ENCODE results near the gene RPS29. TPM values are rescaled to one million over a fixed set of nuclear protein-coding genes. Genes with fewer than 3 reads are reported as not detected.

Gene RPS29
- total and polyA plus RNA-seq, 2 of the 13 experiments (the other 11 are each of a cell fraction or from before 2014, with no cell fraction given), result 4,303 to 8,215 TPM

DNA sequence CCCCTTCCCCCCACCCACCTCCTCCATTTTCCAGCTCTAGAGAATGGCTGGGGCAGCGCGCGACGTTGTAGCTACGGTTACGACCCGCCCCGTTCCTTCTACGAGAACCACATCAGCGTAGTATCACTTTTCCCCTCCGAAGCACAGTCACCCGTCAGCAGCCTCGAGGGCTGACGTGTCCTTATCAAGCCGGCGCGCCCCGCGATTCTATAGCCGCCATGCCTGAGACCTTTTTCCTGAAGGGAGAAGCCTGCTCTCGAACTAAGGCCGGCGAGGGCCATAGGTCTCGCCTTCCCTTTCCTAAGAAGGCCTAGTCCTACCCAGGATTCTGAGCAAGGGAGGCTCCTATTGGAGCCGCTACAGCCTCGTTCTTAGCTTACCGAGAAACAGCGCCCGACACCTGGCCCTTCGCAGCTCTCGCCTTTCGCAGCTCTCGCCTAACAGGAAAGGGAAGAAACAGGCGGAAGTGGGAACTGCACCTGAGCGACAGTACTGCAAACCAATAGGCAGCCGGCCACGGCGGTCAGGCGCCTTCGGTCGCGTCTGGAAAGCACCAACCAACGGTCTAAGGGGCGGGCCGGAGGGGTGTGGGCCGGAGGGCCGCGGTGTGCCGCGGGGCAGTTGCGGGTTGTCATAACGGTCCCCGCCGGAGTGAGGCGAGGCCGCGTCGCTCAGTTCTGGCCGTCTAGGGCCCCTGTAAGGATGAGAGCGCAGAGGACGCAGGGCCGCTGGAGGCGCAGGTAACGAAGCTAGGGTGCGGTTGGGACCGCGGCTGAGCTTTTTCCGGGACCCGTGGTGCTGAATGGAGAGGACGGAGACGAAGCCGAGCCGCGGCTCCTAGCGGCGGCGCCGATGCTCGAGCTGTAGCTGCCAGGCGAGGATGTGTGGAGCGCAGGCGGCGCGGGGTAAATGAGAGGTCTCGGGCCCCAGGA lies 34.3 kb upstream of the RPS29 start, which contains the start of the genes MGAT2 and RPL36AL (continued):
- TF ChIP-seq, protein P1, sequence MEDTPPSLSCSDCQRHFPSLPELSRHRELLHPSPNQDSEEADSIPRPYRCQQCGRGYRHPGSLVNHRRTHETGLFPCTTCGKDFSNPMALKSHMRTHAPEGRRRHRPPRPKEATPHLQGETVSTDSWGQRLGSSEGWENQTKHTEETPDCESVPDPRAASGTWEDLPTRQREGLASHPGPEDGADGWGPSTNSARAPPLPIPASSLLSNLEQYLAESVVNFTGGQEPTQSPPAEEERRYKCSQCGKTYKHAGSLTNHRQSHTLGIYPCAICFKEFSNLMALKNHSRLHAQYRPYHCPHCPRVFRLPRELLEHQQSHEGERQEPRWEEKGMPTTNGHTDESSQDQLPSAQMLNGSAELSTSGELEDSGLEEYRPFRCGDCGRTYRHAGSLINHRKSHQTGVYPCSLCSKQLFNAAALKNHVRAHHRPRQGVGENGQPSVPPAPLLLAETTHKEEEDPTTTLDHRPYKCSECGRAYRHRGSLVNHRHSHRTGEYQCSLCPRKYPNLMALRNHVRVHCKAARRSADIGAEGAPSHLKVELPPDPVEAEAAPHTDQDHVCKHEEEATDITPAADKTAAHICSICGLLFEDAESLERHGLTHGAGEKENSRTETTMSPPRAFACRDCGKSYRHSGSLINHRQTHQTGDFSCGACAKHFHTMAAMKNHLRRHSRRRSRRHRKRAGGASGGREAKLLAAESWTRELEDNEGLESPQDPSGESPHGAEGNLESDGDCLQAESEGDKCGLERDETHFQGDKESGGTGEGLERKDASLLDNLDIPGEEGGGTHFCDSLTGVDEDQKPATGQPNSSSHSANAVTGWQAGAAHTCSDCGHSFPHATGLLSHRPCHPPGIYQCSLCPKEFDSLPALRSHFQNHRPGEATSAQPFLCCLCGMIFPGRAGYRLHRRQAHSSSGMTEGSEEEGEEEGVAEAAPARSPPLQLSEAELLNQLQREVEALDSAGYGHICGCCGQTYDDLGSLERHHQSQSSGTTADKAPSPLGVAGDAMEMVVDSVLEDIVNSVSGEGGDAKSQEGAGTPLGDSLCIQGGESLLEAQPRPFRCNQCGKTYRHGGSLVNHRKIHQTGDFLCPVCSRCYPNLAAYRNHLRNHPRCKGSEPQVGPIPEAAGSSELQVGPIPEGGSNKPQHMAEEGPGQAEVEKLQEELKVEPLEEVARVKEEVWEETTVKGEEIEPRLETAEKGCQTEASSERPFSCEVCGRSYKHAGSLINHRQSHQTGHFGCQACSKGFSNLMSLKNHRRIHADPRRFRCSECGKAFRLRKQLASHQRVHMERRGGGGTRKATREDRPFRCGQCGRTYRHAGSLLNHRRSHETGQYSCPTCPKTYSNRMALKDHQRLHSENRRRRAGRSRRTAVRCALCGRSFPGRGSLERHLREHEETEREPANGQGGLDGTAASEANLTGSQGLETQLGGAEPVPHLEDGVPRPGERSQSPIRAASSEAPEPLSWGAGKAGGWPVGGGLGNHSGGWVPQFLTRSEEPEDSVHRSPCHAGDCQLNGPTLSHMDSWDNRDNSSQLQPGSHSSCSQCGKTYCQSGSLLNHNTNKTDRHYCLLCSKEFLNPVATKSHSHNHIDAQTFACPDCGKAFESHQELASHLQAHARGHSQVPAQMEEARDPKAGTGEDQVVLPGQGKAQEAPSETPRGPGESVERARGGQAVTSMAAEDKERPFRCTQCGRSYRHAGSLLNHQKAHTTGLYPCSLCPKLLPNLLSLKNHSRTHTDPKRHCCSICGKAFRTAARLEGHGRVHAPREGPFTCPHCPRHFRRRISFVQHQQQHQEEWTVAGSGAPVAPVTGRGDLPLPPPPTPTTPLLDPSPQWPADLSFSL (CRISPR knock-in tag; IDR thresholded peaks at IDR 0.05), result no peak
- TF ChIP-seq, protein P2, sequence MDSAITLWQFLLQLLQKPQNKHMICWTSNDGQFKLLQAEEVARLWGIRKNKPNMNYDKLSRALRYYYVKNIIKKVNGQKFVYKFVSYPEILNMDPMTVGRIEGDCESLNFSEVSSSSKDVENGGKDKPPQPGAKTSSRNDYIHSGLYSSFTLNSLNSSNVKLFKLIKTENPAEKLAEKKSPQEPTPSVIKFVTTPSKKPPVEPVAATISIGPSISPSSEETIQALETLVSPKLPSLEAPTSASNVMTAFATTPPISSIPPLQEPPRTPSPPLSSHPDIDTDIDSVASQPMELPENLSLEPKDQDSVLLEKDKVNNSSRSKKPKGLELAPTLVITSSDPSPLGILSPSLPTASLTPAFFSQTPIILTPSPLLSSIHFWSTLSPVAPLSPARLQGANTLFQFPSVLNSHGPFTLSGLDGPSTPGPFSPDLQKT (CRISPR knock-in tag; IDR thresholded peaks at IDR 0.05; ENCODE audit: borderline replicate concordance), result no peak
- TF ChIP-seq RAD21 (CRISPR knock-in tag; IDR thresholded peaks at IDR 0.05) (peak; percentile 63), ZNF883 (CRISPR knock-in tag; IDR thresholded peaks at IDR 0.05; ENCODE audit: not compliant biosample characterization) (peak; percentile 38), ZNF619 (CRISPR knock-in tag; IDR thresholded peaks at IDR 0.05) (no peak), ZNF34 (CRISPR knock-in tag; IDR thresholded peaks at IDR 0.05; ENCODE audit: borderline replicate concordance) (no peak), ZNF33A (CRISPR knock-in tag; IDR thresholded peaks at IDR 0.05; ENCODE audit: borderline replicate concordance) (no peak), IRF2 (CRISPR knock-in tag; IDR thresholded peaks at IDR 0.05) (peak; percentile 72), HIVEP1 (CRISPR knock-in tag; IDR thresholded peaks at IDR 0.05) (no peak; the same call in none of the 2 replicates), RXRB (CRISPR knock-in tag; IDR thresholded peaks at IDR 0.05; ENCODE audit: borderline replicate concordance) (no peak), ZNF501 (CRISPR knock-in tag; IDR thresholded peaks at IDR 0.05) (peak; percentile 52), ZBTB43 (CRISPR knock-in tag; conservative IDR thresholded peaks at IDR 0.05) (0 out of 2 replicates have a peak, but pooled peaks have one; percentile 22), PHF8 (CRISPR knock-in tag; IDR thresholded peaks at IDR 0.05) (peak; percentile 95), ZFP36L2 (CRISPR knock-in tag; IDR thresholded peaks at IDR 0.05) (no peak), ATF1 (CRISPR knock-in tag; IDR thresholded peaks at IDR 0.05) (peak; percentile 66), ZNF768 (CRISPR knock-in tag; IDR thresholded peaks at IDR 0.05) (peak; percentile 31)
- TF ChIP-seq, protein P3, sequence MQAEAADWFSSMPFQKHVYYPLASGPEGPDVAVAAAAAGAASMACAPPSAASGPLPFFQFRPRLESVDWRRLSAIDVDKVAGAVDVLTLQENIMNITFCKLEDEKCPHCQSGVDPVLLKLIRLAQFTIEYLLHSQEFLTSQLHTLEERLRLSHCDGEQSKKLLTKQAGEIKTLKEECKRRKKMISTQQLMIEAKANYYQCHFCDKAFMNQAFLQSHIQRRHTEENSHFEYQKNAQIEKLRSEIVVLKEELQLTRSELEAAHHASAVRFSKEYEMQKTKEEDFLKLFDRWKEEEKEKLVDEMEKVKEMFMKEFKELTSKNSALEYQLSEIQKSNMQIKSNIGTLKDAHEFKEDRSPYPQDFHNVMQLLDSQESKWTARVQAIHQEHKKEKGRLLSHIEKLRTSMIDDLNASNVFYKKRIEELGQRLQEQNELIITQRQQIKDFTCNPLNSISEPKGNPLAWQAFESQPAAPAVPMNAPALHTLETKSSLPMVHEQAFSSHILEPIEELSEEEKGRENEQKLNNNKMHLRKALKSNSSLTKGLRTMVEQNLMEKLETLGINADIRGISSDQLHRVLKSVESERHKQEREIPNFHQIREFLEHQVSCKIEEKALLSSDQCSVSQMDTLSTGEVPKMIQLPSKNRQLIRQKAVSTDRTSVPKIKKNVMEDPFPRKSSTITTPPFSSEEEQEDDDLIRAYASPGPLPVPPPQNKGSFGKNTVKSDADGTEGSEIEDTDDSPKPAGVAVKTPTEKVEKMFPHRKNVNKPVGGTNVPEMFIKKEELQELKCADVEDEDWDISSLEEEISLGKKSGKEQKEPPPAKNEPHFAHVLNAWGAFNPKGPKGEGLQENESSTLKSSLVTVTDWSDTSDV (CRISPR knock-in tag; IDR thresholded peaks at IDR 0.05), result no peak
